ENCODE results near the gene LOC101059915.

DNA sequence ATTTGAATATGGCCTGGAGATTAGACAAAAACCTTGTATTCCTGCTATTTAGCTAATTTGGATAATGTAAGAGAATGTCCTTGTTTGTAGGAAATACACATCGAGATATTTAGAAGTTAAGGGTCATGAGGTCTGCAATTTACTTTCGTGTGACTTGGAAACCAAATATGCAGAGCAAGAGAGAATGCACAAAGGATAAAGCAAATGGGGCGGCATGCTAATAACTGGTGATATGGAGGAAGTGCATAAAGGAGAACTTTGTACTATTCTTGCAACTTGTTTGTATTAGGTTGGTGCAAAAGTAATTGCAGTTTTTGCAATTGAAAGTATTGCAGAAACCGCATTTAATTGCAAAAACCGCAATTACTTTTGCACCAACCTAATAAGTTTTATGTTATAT is 41.9 kb upstream of the LOC101059915 start:
- TF ChIP-seq, protein P1, sequence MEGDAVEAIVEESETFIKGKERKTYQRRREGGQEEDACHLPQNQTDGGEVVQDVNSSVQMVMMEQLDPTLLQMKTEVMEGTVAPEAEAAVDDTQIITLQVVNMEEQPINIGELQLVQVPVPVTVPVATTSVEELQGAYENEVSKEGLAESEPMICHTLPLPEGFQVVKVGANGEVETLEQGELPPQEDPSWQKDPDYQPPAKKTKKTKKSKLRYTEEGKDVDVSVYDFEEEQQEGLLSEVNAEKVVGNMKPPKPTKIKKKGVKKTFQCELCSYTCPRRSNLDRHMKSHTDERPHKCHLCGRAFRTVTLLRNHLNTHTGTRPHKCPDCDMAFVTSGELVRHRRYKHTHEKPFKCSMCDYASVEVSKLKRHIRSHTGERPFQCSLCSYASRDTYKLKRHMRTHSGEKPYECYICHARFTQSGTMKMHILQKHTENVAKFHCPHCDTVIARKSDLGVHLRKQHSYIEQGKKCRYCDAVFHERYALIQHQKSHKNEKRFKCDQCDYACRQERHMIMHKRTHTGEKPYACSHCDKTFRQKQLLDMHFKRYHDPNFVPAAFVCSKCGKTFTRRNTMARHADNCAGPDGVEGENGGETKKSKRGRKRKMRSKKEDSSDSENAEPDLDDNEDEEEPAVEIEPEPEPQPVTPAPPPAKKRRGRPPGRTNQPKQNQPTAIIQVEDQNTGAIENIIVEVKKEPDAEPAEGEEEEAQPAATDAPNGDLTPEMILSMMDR (IDR thresholded peaks at IDR 0.05; ENCODE audit: poor library complexity, severe bottlenecking): no peak
- TF ChIP-seq EZH2 (IDR thresholded peaks at IDR 0.05; ENCODE audit: borderline replicate concordance, insufficient read depth, low read length, poor library complexity, severe bottlenecking): no peak
- no peak for TF ChIP-seq EP300 (conservative IDR thresholded peaks at IDR 0.05; ENCODE audit: poor library complexity, severe bottlenecking)
- TF ChIP-seq SMC3 (conservative IDR thresholded peaks at IDR 0.05; ENCODE audit: poor library complexity): no peak
- TF ChIP-seq, protein P2, sequence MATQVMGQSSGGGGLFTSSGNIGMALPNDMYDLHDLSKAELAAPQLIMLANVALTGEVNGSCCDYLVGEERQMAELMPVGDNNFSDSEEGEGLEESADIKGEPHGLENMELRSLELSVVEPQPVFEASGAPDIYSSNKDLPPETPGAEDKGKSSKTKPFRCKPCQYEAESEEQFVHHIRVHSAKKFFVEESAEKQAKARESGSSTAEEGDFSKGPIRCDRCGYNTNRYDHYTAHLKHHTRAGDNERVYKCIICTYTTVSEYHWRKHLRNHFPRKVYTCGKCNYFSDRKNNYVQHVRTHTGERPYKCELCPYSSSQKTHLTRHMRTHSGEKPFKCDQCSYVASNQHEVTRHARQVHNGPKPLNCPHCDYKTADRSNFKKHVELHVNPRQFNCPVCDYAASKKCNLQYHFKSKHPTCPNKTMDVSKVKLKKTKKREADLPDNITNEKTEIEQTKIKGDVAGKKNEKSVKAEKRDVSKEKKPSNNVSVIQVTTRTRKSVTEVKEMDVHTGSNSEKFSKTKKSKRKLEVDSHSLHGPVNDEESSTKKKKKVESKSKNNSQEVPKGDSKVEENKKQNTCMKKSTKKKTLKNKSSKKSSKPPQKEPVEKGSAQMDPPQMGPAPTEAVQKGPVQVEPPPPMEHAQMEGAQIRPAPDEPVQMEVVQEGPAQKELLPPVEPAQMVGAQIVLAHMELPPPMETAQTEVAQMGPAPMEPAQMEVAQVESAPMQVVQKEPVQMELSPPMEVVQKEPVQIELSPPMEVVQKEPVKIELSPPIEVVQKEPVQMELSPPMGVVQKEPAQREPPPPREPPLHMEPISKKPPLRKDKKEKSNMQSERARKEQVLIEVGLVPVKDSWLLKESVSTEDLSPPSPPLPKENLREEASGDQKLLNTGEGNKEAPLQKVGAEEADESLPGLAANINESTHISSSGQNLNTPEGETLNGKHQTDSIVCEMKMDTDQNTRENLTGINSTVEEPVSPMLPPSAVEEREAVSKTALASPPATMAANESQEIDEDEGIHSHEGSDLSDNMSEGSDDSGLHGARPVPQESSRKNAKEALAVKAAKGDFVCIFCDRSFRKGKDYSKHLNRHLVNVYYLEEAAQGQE (IDR thresholded peaks at IDR 0.05; ENCODE audit: borderline replicate concordance): no peak

Measured in neural cell (in vitro differentiated cells).